Stimulated activated CD8-positive, alpha-beta memory T cell treated with anti-CD3 and anti-CD28 coated beads, Interleukin-2, amount 100 ng/mL, for 48 hours (primary cell): ENCODE results near the gene AKNA.

Source experiments
- DNase-seq, 2 donors: peaks; one replicate each; pipeline ENCODE4 v3.0.0-alpha.2; 2020; ENCODE audit warnings: low read depth in 2 of 2

Gene AKNA

GRCh38 chr9:114417511-114417910 lies 29.7 kb upstream of the AKNA start:
- DNase-seq: no peak

GRCh38 chr9:114416906-114417305 lies 29.1 kb upstream of the AKNA start:
- no peak for DNase-seq

GRCh38 chr9:114416290-114416689 lies 28.5 kb upstream of the AKNA start:
- DNase-seq: no peak

- no peak for DNase-seq
These were observed 26.6 kb upstream of the AKNA start for GRCh38 chr9:114414346-114414745.

GRCh38 chr9:114413861-114414301 lies 26.1 kb upstream of the AKNA start:
- no peak for DNase-seq

GRCh38 chr9:114412048-114412683 lies 24.4 kb upstream of the AKNA start:
- DNase-seq: no peak

- no peak for DNase-seq
These were observed 23.7 kb upstream of the AKNA start for GRCh38 chr9:114411452-114411851.

GRCh38 chr9:114410910-114411309 lies 23.1 kb upstream of the AKNA start:
- no peak for DNase-seq

GRCh38 chr9:114409842-114410241 lies 22.1 kb upstream of the AKNA start:
- DNase-seq: no peak

- DNase-seq: no peak
These were observed 21.5 kb upstream of the AKNA start for GRCh38 chr9:114409103-114409780.

- no peak for DNase-seq
These were observed 20.9 kb upstream of the AKNA start for GRCh38 chr9:114408645-114409044.

- no peak for DNase-seq
These were observed 20.1 kb upstream of the AKNA start for GRCh38 chr9:114407889-114408288.

- no peak for DNase-seq
These were observed 18.7 kb upstream of the AKNA start for GRCh38 chr9:114406441-114406840.

GRCh38 chr9:114405294-114406034 lies 17.7 kb upstream of the AKNA start:
- DNase-seq: peak; percentile 55 to 66

- DNase-seq: no peak
These were observed 16.7 kb upstream of the AKNA start for GRCh38 chr9:114404531-114404930.

GRCh38 chr9:114403153-114403756 lies 15.5 kb upstream of the AKNA start:
- no peak for DNase-seq

- no peak for DNase-seq
These were observed 13.6 kb upstream of the AKNA start for GRCh38 chr9:114401344-114401743.

- DNase-seq: no peak
These were observed 13.0 kb upstream of the AKNA start for GRCh38 chr9:114400772-114401171.

- DNase-seq: no peak
These were observed 12.4 kb upstream of the AKNA start for GRCh38 chr9:114400219-114400618.

GRCh38 chr9:114399381-114399780 lies 11.6 kb upstream of the AKNA start:
- DNase-seq: no peak

- peak; percentile 96 to 98 for DNase-seq
These were observed 10.2 kb upstream of the AKNA start for GRCh38 chr9:114397848-114398605.
